ENCODE data around the gene DNAI2. TPM values are rescaled to one million over a fixed set of nuclear protein-coding genes. Genes with fewer than 3 reads are reported as not detected.

Gene DNAI2
- total RNA-seq, 1 donor, result not detected

DNA sequence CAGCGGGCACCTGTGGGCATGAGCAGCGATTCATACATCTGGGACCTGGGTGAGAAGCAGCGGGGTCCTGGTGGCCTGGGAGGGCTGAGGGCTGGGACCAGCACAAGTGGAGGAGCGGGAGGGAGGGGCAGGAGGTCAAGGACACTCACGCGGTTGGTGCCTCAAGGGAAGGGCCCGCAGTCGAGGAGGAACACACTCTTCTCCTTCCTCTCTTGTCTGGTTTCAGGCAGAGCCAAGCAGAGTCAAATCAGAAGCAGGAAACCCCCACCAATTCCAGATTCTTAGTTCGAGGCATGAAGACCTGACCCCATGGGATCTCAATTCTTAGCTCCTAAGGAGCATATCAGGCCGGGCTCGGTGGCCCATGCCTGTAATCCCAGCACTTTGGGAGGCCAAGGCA, 15.7 kb downstream of the DNAI2 start:
- no peaks in the 10 kb centered on the region for H3K27me3 ChIP-seq (ENCODE audit: insufficient read depth, low read length)
- H3K27ac ChIP-seq (ENCODE audit: low read depth, low read length), result no peak overlapping the region
- no peaks in the 10 kb centered on the region for H3K36me3 ChIP-seq (ENCODE audit: insufficient read depth, low read length)
- no peaks in the 10 kb centered on the region for H3K9me3 ChIP-seq (ENCODE audit: low read depth, low read length)
- DNase-seq (ENCODE audit: insufficient read length, low spot score, missing footprints), result no peak
- H3K4me1 ChIP-seq (ENCODE audit: insufficient read depth, low read length), result no peaks in the 10 kb centered on the region
- TF ChIP-seq CTCF (IDR thresholded peaks at IDR 0.05; ENCODE audit: extremely low read depth, low read depth, low read length), result no peak
- no peaks in the 10 kb centered on the region for H4K20me1 ChIP-seq (ENCODE audit: insufficient read depth, low read length)
- H3K4me2 ChIP-seq (ENCODE audit: insufficient read depth, low read length), result no peak overlapping the region
- H2AFZ ChIP-seq (ENCODE audit: low read length), result no peak overlapping the region
- H3K79me2 ChIP-seq (ENCODE audit: insufficient read depth, low read length), result no peaks in the 10 kb centered on the region
- no peak overlapping the region for H3K4me3 ChIP-seq (ENCODE audit: insufficient read depth, low read length)

DNA sequence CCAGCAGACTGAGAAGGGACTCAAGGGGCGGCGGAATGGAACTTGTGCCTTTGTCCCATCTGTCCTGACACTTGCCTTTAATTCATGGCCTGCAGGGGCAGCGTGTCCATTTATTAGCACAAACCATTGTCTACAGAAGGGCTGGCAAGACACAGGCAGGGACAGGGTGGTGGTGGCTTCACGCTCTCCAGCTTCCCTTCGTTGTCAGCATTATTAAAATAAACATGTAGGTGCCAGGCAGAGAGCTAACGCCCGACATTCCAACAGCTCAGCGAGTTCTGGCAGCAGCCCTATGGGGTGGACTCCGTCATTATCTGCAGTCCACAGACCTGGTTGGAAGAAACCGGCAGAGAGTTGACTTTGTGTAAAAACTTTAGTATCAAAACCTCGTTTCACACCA, 16.3 kb downstream of the DNAI2 start:
- no peaks in the 10 kb centered on the region for H3K4me1 ChIP-seq (ENCODE audit: insufficient read depth, low read length)
- H3K36me3 ChIP-seq (ENCODE audit: insufficient read depth, low read length), result no peaks in the 10 kb centered on the region
- no peaks in the 10 kb centered on the region for H3K27me3 ChIP-seq (ENCODE audit: insufficient read depth, low read length)
- H3K79me2 ChIP-seq (ENCODE audit: insufficient read depth, low read length), result no peaks in the 10 kb centered on the region
- H3K27ac ChIP-seq (ENCODE audit: low read depth, low read length), result no peak overlapping the region
- no peak overlapping the region for H3K4me2 ChIP-seq (ENCODE audit: insufficient read depth, low read length)
- H3K9me3 ChIP-seq (ENCODE audit: low read depth, low read length), result no peaks in the 10 kb centered on the region
- no peaks in the 10 kb centered on the region for H4K20me1 ChIP-seq (ENCODE audit: insufficient read depth, low read length)
- no peak for DNase-seq (ENCODE audit: insufficient read length, low spot score, missing footprints)
- H3K4me3 ChIP-seq (ENCODE audit: insufficient read depth, low read length), result no peak overlapping the region
- TF ChIP-seq CTCF (IDR thresholded peaks at IDR 0.05; ENCODE audit: extremely low read depth, low read depth, low read length), result no peak
- H2AFZ ChIP-seq (ENCODE audit: low read length), result no peak overlapping the region

- no peak overlapping the region for H2AFZ ChIP-seq (ENCODE audit: low read length)
- no peaks in the 10 kb centered on the region for H4K20me1 ChIP-seq (ENCODE audit: insufficient read depth, low read length)
- H3K9me3 ChIP-seq (ENCODE audit: low read depth, low read length), result no peaks in the 10 kb centered on the region
- H3K27me3 ChIP-seq (ENCODE audit: insufficient read depth, low read length), result no peaks in the 10 kb centered on the region
- H3K79me2 ChIP-seq (ENCODE audit: insufficient read depth, low read length), result no peaks in the 10 kb centered on the region
- DNase-seq (ENCODE audit: insufficient read length, low spot score, missing footprints), result no peak
- TF ChIP-seq CTCF (IDR thresholded peaks at IDR 0.05; ENCODE audit: extremely low read depth, low read depth, low read length), result no peak
- H3K4me2 ChIP-seq (ENCODE audit: insufficient read depth, low read length), result no peak overlapping the region
- H3K4me3 ChIP-seq (ENCODE audit: insufficient read depth, low read length), result no peak overlapping the region
- H3K27ac ChIP-seq (ENCODE audit: low read depth, low read length), result no peak overlapping the region
- H3K4me1 ChIP-seq (ENCODE audit: insufficient read depth, low read length), result no peaks in the 10 kb centered on the region
- H3K36me3 ChIP-seq (ENCODE audit: insufficient read depth, low read length), result no peaks in the 10 kb centered on the region
These were observed 18.5 kb downstream of the DNAI2 start for GRCh38 chr17:74292495-74292894.

DNA sequence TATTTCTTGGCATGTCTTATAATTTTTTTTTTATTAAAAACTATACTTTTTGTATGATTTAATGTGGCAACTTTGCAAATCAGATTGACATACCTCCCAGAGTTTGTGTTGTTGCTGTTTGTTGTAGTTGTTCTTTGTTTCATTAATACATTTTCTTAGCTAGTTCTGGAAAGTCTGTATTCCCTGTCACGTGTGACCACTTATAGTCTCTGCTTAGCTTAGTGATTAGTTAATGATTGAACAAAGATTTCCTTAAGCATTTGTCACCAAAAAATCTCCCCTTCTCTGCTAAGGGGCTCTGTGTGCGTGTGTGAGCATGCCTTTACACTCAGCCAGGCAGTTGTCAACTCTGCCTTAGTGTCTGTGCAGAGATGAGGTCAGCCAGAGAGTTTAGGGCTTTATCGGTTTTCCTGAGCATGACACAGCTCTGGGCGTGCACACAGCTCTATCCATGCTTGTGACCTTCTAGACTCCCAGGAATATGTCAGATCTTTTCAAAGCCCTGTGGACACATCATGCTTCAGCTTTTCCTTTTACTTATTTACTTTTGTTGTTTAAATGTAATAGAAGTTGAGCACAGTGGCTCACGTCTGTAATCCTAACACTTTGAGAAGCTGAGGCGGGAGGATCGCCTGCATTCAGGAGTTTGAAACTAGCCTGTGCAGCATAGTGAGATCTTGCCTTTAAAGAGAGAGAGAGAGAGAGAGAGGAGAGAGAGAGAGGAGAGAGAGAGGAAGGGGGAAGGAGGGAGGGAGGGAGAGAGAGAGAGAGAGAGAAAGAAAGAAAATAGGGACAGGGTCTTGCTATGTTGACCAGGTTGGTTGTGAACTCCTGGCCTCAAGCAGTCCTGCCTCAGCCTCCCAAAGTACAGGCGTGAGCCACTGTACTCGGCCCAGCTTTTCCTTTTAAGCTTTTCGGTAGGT, 21.9 kb downstream of the DNAI2 start:
- Histone ChIP-seq H3K27ac (ENCODE audit: low read depth, low read length) (no peak overlapping the region), H3K4me2 (ENCODE audit: insufficient read depth, low read length) (no peak overlapping the region), H3K9me3 (ENCODE audit: low read depth, low read length) (no peaks in the 10 kb centered on the region), H3K27me3 (ENCODE audit: insufficient read depth, low read length) (no peaks in the 10 kb centered on the region), H3K4me1 (ENCODE audit: insufficient read depth, low read length) (no peaks in the 10 kb centered on the region), H3K36me3 (ENCODE audit: insufficient read depth, low read length) (no peaks in the 10 kb centered on the region), H4K20me1 (ENCODE audit: insufficient read depth, low read length) (no peaks in the 10 kb centered on the region), H2AFZ (ENCODE audit: low read length) (no peak overlapping the region), H3K4me3 (ENCODE audit: insufficient read depth, low read length) (no peak overlapping the region), H3K79me2 (ENCODE audit: insufficient read depth, low read length) (no peaks in the 10 kb centered on the region)
- TF ChIP-seq CTCF (IDR thresholded peaks at IDR 0.05; ENCODE audit: extremely low read depth, low read depth, low read length), result no peak
- DNase-seq (ENCODE audit: insufficient read length, low spot score, missing footprints), result peak; percentile 32
